ENCODE measurements around the gene TEX29.

- TF ChIP-seq CTCF (IDR thresholded peaks at IDR 0.05; ENCODE audit: insufficient read depth, low read length, poor library complexity, severe bottlenecking) (no peak), EZH2phosphoT487 (conservative IDR thresholded peaks at IDR 0.05; ENCODE audit: low read length) (no peak)
Measured at GRCh38 chr13:111329641-111330040, 9.2 kb downstream of the TEX29 start.

Data from SU-DHL-6 (cell line).